Hepatocyte (in vitro differentiated cells): ENCODE results near the gene ZNF605. TPM values are rescaled to one million over a fixed set of nuclear protein-coding genes. Genes with fewer than 3 reads are reported as not detected.

Experiments used
- DNase-seq: peaks from one replicate; pipeline ENCODE4 v3.0.0-alpha.2; 2016; ENCODE audit warnings: low spot score
- H2AFZ ChIP-seq: fragments of 200-600 bp; sonication (generic); 2 replicates; pipeline ENCODE4 v1.6.0; 2016; ENCODE audit warnings: antibody characterized with exemption, mild to moderate bottlenecking
- H3K27ac ChIP-seq: fragments of 200-600 bp; sonication (generic); 2 replicates; pipeline ENCODE4 v1.5.1; 2016; ENCODE audit warnings: mild to moderate bottlenecking
- H3K27me3 ChIP-seq: fragments of 200-600 bp; sonication (generic); 2 replicates; pipeline ENCODE4 v1.6.1; 2016
- H3K36me3 ChIP-seq: fragments of 200-600 bp; sonication (generic); replicated peaks from 2 replicates; pipeline ENCODE4 v1.5.1; 2016; ENCODE audit warnings: low read depth; ENCODE audit not compliant: insufficient read depth
- H3K4me1 ChIP-seq: fragments of 200-600 bp; sonication (generic); 2 replicates; pipeline ENCODE4 v1.5.1; 2016; ENCODE audit warnings: mild to moderate bottlenecking, moderate library complexity; ENCODE audit not compliant: insufficient read depth
- H3K4me2 ChIP-seq: fragments of 200-600 bp; sonication (generic); 2 replicates; pipeline ENCODE4 v1.6.0; 2016
- H3K4me3 ChIP-seq: fragments of 200-600 bp; sonication (generic); 2 replicates; pipeline ENCODE4 v1.5.1; 2016; ENCODE audit warnings: mild to moderate bottlenecking
- H3K79me2 ChIP-seq: fragments of 200-600 bp; sonication (generic); 2 replicates; pipeline ENCODE4 v1.6.0; 2017; ENCODE audit warnings: mild to moderate bottlenecking
- H3K9me2 ChIP-seq: fragments of 200-600 bp; sonication (generic); replicated peaks from 2 replicates; pipeline ENCODE4 v1.6.0; 2017; ENCODE audit warnings: mild to moderate bottlenecking; ENCODE audit not compliant: insufficient read depth
- H3K9me3 ChIP-seq: fragments of 200-600 bp; sonication (generic); 2 replicates; pipeline ENCODE4 v1.5.1; 2016; ENCODE audit warnings: low read depth, mild to moderate bottlenecking
- H4K20me1 ChIP-seq: fragments of 200-600 bp; sonication (generic); 2 replicates; pipeline ENCODE4 v1.6.0; 2016; ENCODE audit warnings: mild to moderate bottlenecking; ENCODE audit not compliant: insufficient read depth, poor library complexity, severe bottlenecking
- EZH2 ChIP-seq: fragments of 200-600 bp; sonication (generic); IDR thresholded peaks from 2 replicates; pipeline ENCODE4 v1.6.1; 2016; ENCODE audit warnings: antibody characterized with exemption, mild to moderate bottlenecking, borderline replicate concordance
- EZH2phosphoT487 ChIP-seq: fragments of 200-600 bp; sonication (generic); IDR thresholded peaks from one replicate; pipeline ENCODE4 v1.6.1; 2018; ENCODE audit warnings: antibody characterized with exemption, mild to moderate bottlenecking, low read depth, moderate library complexity; ENCODE audit not compliant: unreplicated experiment, severe bottlenecking
- WGBS: methylation state at CpG from one replicate; pipeline ENCODE4 v1.1.6; 2016; ENCODE audit warnings: low lambda C conversion rate; ENCODE audit errors: missing lambda C conversion rate; 5-methylcytosine and 5-hydroxymethylcytosine counted together
- polyA plus RNA-seq: library from polyadenylated mRNA; unstranded; fragments of >200 nt; fragmentation: Nextera tagmentation; extraction: Ambion mirVana; gene quantifications from 2 replicates; pipeline ENCODE4 v1.2.1, GENCODE V29; 2016
- total RNA-seq: library from RNA; depleted of rRNA; stranded (reverse); fragments of >200 nt; gene quantifications from 2 replicates; pipeline ENCODE4 v1.2.3, GENCODE V29; 2014
- TF ChIP-seq, protein P1 (sequence below): fragments of 200-600 bp; sonication (generic); IDR thresholded peaks from 2 replicates; pipeline ENCODE4 v1.5.1; 2016; ENCODE audit warnings: antibody characterized with exemption, mild to moderate bottlenecking; ENCODE audit not compliant: poor library complexity

The ZNF605 gene
- total and polyA plus RNA-seq, 2 experiments from 2014 or later, result 2.8 to 10.9 TPM

DNA sequence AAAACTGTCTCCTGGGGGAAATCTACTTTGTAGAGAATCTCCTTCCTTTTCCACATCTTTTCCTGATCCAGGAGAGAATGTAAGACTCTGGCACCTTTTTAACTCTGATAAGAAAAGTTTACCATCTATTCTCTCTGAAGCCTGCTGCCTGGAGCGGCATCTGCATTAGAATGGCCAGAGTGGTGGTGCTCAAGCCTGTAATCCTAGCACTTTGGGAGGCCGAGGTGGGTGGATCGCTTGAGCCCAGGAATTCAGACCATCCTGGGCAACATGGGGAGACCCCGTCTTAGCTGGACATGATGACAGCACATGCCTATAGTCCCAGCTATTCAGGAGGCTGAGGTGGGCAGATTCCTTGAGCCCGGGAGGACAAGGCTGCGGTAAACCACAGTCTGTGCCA is 67.3 kb downstream of the ZNF605 start:
- Histone ChIP-seq H4K20me1 (no peaks in the 10 kb centered on the region), H3K4me2 (peak overlapping the region; percentile 74), H2AFZ (peak overlapping the region; percentile 89), H3K36me3 (no peaks in the 10 kb centered on the region), H3K4me1 (peaks cover 5% of the 10 kb centered on the region), H3K9me3 (no peaks in the 10 kb centered on the region), H3K27me3 (no peaks in the 10 kb centered on the region), H3K79me2 (peaks cover 31% of the 10 kb centered on the region), H3K4me3 (no peak overlapping the region), H3K27ac (no peak overlapping the region), H3K9me2 (no peaks in the 10 kb centered on the region)
- TF ChIP-seq, protein P1, sequence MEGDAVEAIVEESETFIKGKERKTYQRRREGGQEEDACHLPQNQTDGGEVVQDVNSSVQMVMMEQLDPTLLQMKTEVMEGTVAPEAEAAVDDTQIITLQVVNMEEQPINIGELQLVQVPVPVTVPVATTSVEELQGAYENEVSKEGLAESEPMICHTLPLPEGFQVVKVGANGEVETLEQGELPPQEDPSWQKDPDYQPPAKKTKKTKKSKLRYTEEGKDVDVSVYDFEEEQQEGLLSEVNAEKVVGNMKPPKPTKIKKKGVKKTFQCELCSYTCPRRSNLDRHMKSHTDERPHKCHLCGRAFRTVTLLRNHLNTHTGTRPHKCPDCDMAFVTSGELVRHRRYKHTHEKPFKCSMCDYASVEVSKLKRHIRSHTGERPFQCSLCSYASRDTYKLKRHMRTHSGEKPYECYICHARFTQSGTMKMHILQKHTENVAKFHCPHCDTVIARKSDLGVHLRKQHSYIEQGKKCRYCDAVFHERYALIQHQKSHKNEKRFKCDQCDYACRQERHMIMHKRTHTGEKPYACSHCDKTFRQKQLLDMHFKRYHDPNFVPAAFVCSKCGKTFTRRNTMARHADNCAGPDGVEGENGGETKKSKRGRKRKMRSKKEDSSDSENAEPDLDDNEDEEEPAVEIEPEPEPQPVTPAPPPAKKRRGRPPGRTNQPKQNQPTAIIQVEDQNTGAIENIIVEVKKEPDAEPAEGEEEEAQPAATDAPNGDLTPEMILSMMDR, result no peak
- TF ChIP-seq EZH2phosphoT487, result no peak
- TF ChIP-seq EZH2, result no peak
- DNase-seq, result no peak
- WGBS, result 32% methylated on average over 6 of the region's 6 CpGs

DNA sequence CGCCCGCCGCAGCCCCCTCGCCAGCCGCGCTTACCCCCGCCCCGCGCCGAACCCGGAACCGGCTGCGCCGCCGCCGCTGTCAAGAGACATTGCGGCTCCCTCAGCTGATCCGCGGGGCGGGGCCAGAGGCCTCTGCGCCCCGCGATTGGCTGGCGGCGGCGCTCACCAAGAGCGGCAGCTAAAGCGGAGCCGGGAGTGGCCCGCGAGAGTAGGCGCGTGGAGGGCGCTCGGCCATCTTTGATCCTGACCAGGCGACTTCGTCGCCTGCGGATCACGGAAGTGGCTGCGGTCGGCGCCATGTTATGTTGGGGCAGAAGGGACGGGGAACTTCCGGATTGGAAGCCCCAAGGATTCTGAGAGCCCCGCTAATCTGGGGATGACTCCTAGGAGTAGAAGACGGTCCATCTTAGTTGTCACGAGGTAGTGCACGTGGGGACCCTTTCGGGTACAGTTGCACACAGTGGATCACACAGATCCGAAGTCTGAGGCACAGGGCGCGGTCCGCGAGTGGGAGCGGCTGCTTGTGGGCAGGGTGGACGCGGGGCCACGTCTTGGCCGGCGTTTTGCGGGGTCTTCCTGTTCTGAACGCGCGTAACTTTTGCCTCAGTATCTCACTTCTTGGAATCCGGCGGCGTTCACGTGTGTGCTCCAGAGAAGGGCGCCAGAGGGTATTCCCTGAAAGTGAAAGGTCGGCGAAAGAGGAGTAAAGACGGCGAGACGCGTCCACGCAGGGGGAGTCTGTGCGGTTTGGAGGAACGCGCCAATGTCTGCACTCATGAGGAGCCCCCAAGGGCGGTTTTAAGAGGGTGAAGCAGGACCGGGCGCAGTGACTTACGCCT is 68.4 kb downstream of the ZNF605 start, which contains the start of gene CHFR:
Gene CHFR, minus strand, starts transcription at position 93 of the 839 bp plus-strand sequence. CDS start 277 bp downstream, outside the sequence.
- Histone ChIP-seq H3K4me1 (peaks cover 5% of the 10 kb centered on the region), H4K20me1 (no peaks in the 10 kb centered on the region)
- 6% methylated on average over 78 of the region's 84 CpGs for WGBS

DNA sequence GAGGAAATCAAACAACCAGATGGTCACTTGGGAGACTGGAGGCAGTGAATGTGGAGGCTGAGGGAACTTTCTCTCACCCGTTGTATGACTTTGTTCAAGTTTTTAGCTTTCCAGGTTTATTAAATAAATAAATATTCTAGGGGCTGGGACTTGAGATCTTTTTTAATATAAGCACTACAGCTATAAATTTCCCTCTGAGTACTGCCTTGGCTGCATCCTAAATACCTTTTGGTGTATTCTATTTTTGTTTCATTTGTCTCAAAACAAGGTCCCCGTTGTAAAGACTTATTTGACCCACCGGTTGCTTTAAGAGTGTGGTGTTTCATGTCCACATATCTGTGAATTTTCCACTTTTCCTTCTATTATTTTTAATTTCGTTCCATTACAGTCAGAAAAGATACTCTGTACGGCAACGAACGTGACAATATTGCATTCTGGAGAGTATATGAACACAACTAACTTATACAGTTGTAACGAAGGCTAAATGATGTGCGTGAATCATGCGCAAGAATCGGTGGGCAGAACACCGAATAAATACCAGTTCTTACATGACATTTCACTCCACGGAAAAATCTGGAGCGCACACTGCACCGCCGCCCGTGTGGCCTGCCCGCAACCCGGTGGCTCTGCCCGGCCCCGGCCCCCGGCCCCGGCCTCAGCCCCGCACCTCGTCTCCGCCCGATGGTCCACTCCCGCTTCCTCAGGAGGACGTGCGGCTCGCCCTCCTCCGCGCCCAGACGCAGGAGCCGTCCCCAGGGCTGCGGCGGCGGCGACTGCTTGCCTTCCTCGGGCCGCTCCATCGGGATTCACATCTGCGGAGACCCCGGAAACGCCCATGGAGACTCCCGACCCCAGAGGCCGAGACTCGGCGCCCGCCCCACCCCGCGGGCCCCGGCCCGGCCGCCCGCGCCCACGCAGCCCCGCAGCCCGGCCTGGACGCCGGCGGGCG is 69.3 kb downstream of the ZNF605 start:
- TF ChIP-seq EZH2 (no peak), EZH2phosphoT487 (no peak)
- TF ChIP-seq, protein P1, result no peak
- WGBS, result 16% methylated on average over 31 of the region's 64 CpGs

More for the DNA sequence above, 68.4 kb downstream of the ZNF605 start, which contains the start of gene CHFR:
- TF ChIP-seq, protein P1, result no peak
- TF ChIP-seq EZH2, result no peak
- TF ChIP-seq EZH2phosphoT487, result no peak
- H3K4me2 ChIP-seq, result peak within 1 kb of the TSS; percentile 83
- peak within 1 kb of the TSS; percentile 89 for H2AFZ ChIP-seq
- peak within 1 kb of the TSS; percentile 95 for H3K27ac ChIP-seq
- H3K9me3 ChIP-seq, result no peaks in the 10 kb centered on the region
- no peaks in the 10 kb centered on the region for H3K9me2 ChIP-seq
- no peaks in the 10 kb centered on the region for H3K36me3 ChIP-seq
- H3K27me3 ChIP-seq, result no peaks in the 10 kb centered on the region
- peak within 1 kb of the TSS; percentile 93 for H3K4me3 ChIP-seq
- peaks cover 34% of the 10 kb centered on the region for H3K79me2 ChIP-seq
- DNase-seq, result peak; percentile 99

More for the DNA sequence above, 69.3 kb downstream of the ZNF605 start:
- Histone ChIP-seq H3K27ac (peak overlapping the region; percentile 90), H3K79me2 (peaks cover 34% of the 10 kb centered on the region), H3K9me2 (no peaks in the 10 kb centered on the region), H3K27me3 (no peaks in the 10 kb centered on the region), H2AFZ (peak overlapping the region; percentile 59), H3K9me3 (no peaks in the 10 kb centered on the region), H3K4me2 (peak overlapping the region; percentile 83), H3K4me3 (peak overlapping the region; percentile 93), H4K20me1 (no peaks in the 10 kb centered on the region), H3K4me1 (peaks cover 5% of the 10 kb centered on the region), H3K36me3 (no peaks in the 10 kb centered on the region)
- DNase-seq, result peak; percentile 51
